ENCODE results near the gene LDHAL6B.

LDHAL6B gene

DNA sequence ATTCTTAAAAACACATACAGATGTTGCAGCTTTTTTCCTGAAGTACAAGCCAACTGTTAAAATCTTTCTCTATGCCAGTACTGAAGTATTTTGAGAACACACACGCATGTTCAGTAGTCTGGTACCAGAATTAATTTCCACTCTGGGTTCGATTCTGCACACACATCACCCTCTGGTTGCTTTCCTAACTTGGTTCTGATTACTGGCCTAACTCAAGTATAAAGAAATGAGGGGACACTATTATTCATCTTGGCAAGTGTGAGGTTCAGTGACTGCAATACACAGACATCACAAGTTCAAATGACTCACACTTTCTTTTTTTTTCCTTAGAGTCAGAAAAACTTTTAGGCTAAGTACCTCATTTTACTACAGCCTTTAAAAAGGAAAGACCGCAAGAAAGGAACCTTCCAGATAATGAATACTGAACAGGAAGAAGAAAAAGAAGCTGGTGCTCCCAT lies 37.4 kb upstream of the LDHAL6B start:
- Histone ChIP-seq H3K27ac (peak overlapping the region; percentile 86), H3K36me3 (replicated peaks) (peaks cover 24% of the 10 kb centered on the region), H3K27me3 (replicated peaks) (no peaks in the 10 kb centered on the region), H3K4me3 (ENCODE audit: low read depth, low read length) (no peak overlapping the region)
- in situ Hi-C loops (cut with HindIII; ENCODE audit: low pct_ligation_motif_present, low sequenced_read_pairs), result no loop called here
- TF ChIP-seq CTCF (IDR thresholded peaks at IDR 0.05; ENCODE audit: low read depth, low read length, missing control alignments), result no peak
- DNase-seq, result peak; percentile 55

DNA sequence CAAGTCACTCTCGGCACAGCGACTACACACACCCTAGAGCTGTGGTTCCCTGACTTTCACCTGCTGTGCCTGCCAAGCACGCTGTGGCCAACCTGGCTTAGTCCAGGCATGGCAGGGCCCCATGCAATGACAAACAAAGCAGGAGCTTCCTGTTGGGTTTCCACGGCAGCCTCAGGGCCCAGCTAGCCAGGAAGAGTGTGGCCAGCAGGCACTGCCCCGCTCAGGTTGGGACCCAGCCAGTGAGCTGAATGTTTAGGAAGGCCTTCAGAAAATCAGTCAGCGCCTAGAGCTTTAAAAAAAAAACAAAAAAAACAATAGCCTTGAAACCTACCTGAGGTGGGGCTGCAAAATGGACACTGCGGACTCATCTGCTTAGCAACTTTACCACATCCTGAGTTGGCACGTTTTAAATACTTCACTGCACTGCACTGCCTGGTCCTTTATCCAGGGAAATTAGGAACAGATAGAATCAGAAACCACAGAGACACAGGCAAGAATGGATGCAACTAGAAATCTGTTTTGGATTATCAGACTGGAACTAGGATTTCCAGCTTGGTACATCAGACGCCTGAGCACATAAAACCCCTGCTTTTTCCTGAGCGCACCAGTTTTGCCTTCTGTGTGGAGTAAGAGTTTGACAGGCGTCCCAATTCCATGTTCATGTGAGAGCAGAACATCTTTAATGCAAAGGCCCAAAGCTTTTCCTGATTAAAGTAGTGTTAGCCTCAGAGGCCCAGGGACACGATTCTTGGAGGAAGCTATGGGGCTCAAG lies 36.2 kb upstream of the LDHAL6B start:
- peaks cover 14% of the 10 kb centered on the region for H3K36me3 ChIP-seq (replicated peaks)
- in situ Hi-C loops (cut with HindIII; ENCODE audit: low pct_ligation_motif_present, low sequenced_read_pairs), result no loop called here

GRCh38 chr15:59171067-59171397 lies 35.6 kb upstream of the LDHAL6B start:
- DNase-seq, result no peak
- Histone ChIP-seq H3K36me3 (replicated peaks) (peaks cover 12% of the 10 kb centered on the region), H3K4me3 (ENCODE audit: low read depth, low read length) (no peak overlapping the region), H3K27me3 (replicated peaks) (no peaks in the 10 kb centered on the region), H3K27ac (no peak overlapping the region)
- in situ Hi-C loops (cut with HindIII; ENCODE audit: low pct_ligation_motif_present, low sequenced_read_pairs), result no loop called here
- no peak for TF ChIP-seq CTCF (IDR thresholded peaks at IDR 0.05; ENCODE audit: low read depth, low read length, missing control alignments)

More for the DNA sequence above, 36.2 kb upstream of the LDHAL6B start:
- Histone ChIP-seq H3K27me3 (replicated peaks) (no peaks in the 10 kb centered on the region), H3K4me3 (ENCODE audit: low read depth, low read length) (no peak overlapping the region), H3K27ac (peak overlapping the region; percentile 86)
- peak; percentile 9 for DNase-seq
- TF ChIP-seq CTCF (IDR thresholded peaks at IDR 0.05; ENCODE audit: low read depth, low read length, missing control alignments), result no peak

- DNase-seq, result no peak
- Histone ChIP-seq H3K27me3 (replicated peaks) (no peaks in the 10 kb centered on the region), H3K27ac (no peak overlapping the region), H3K4me3 (ENCODE audit: low read depth, low read length) (no peak overlapping the region), H3K36me3 (replicated peaks) (peaks cover 22% of the 10 kb centered on the region)
- in situ Hi-C loops (cut with HindIII; ENCODE audit: low pct_ligation_motif_present, low sequenced_read_pairs), result no loop called here
- TF ChIP-seq CTCF (IDR thresholded peaks at IDR 0.05; ENCODE audit: low read depth, low read length, missing control alignments), result peak; percentile 26
These were observed 34.2 kb upstream of the LDHAL6B start for GRCh38 chr15:59172289-59172901.

GRCh38 chr15:59173194-59173593 lies 33.4 kb upstream of the LDHAL6B start:
- DNase-seq, result no peak
- Histone ChIP-seq H3K27ac (no peak overlapping the region), H3K27me3 (replicated peaks) (no peaks in the 10 kb centered on the region), H3K4me3 (ENCODE audit: low read depth, low read length) (no peak overlapping the region), H3K36me3 (replicated peaks) (peaks cover 29% of the 10 kb centered on the region)
- in situ Hi-C loops (cut with HindIII; ENCODE audit: low pct_ligation_motif_present, low sequenced_read_pairs), result no loop called here
- no peak for TF ChIP-seq CTCF (IDR thresholded peaks at IDR 0.05; ENCODE audit: low read depth, low read length, missing control alignments)
